Measurements from ENCODE around the gene OR51B4.

- no peak for TF ChIP-seq CTCF (optimal IDR thresholded peaks at IDR 0.05 in 1 of 3, IDR thresholded peaks at IDR 0.05 in 1 of 3, conservative IDR thresholded peaks at IDR 0.05 in 1 of 3; ENCODE audit: extremely low read depth in 1 of 3, insufficient read depth in 2 of 3, low read length in 3 of 3)
- TF ChIP-seq EZH2 (IDR thresholded peaks at IDR 0.05; ENCODE audit: low read length) = no peak
Observed at GRCh38 chr11:5274395-5274794, 27.4 kb downstream of the OR51B4 start.
